Measurements from ENCODE around the gene IRF2.

IRF2 gene

GRCh38 chr4:184370711-184371389, 103.5 kb downstream of the IRF2 start:
- DNase-seq (ENCODE audit: low read depth in 1 of 2, low spot score in 1 of 2): no peak

- no peak for DNase-seq (ENCODE audit: low read depth in 1 of 2, low spot score in 1 of 2)
Observed at GRCh38 chr4:184369871-184370270, 104.5 kb downstream of the IRF2 start.

DNA sequence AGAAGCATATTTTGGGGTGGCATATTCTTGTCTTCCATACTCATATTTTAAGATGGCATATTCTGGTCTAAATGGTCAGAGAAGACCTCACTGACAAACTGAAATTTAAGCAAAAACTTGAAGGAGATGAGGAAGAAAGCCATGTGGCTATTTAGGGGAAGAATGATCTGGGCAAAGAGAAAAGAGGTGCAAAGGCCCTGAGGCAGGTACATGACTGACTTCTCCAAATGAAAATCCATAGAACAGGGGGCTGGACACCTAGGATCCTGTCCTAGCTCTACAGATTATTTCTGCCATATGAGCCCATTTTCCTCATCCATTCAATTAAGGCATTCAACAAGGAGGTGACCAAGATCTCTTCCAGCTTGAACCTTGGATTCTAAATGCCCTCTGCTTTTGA, 105.6 kb downstream of the IRF2 start:
- no peak for DNase-seq (ENCODE audit: low read depth in 1 of 2, low spot score in 1 of 2)

DNA sequence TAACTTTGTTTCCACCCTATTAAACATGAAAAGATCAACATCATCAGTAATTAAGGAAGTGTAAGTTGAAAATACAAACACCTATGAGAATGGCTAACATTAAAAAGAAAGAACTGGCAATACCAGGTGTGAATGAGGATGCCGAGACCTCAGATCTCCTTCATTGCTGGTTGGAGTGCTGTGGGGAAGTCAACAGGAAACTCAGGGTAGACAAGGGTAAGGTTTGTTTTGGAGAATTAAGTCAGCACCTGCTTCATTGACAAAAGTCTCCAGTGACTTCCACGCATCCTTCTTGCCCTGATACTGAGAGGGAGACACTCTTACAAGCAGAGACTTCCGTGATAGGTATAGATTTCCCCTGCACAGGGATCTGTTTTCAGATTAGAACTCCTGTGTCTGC, 106.1 kb downstream of the IRF2 start:
- no peak for DNase-seq (ENCODE audit: low read depth in 1 of 2, low spot score in 1 of 2)

DNA sequence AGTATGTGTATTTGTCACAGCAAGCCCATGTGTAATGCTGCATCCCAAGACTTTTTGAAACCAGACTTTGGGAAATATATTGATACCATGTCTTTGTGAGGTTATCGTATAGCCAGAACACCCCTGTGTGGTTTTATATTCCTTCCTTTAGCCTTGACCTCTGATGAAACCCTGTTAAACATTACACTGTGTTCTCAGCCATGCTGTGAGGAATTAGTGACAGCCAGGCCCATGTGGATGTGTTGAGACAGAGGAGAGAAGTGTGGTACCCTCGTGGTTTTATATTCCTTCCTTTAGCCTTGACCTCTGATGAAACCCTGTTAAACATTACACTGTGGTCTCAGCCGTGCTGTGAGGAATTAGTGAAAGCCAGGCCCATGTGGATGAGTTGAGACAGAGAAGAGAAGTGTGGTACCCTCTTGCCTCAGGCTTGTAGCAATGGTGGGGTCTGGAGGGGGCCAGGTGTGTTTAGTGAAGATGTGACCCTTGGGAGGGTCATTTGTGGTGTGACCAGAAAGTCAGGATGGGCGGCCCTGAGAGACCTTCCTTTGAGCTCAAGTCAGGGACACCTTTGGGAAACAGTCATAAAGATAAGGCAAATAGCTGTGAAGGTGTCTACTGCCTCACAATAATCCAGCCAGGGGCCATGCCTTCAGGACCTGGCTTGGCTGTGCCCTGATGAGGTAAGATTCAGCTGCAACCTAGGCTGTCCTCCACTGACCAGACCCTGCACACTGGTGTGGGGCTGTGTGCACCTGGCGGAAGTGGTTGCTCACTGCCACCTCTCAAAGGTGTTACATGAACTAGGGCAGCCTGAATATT, 110.0 kb downstream of the IRF2 start:
- DNase-seq (ENCODE audit: low read depth in 1 of 2, low spot score in 1 of 2): no peak

- no peak for DNase-seq (ENCODE audit: low read depth in 1 of 2, low spot score in 1 of 2)
Observed at GRCh38 chr4:184363258-184363657, 111.1 kb downstream of the IRF2 start.

DNA sequence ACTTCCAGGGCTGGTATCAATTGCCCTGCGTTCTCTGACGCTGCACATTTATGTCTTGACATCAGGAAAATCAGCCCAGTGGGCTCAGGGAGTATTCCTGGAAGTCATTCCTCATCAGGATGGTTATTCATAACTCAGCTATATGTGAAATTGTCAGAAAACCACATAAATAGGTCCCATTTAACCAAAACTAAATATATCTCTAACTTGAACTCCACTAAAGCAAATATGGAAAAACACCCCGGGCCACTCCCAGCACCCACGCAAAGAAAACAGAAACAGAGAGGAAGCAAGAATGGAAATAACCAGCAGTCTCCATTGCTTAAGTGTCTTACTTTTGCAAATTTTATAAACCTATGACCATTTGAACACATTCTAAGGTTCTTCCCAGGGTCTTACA, 112.0 kb downstream of the IRF2 start:
- DNase-seq (ENCODE audit: low read depth in 1 of 2, low spot score in 1 of 2): no peak

GRCh38 chr4:184361443-184361842, 112.9 kb downstream of the IRF2 start:
- DNase-seq (ENCODE audit: low read depth in 1 of 2, low spot score in 1 of 2): no peak

DNA sequence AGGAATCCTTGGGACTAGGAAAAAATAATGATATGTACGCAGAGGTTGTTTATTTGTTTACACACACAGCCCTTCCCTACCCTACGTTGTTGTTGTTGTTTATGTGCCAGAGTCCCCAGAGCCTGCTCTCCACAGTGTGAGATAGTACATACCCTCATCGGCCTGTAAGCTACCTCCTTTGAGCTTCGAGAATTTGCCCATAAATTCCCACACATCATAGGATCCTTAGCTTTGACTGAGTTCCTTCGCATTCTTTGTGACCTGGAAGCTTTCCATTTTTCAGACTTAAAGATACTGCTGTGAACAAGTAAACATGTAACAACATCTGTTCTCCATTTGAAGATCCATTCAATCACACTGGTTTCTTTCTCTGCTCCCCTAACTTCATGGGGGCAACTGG, 114.5 kb downstream of the IRF2 start:
- no peak for DNase-seq (ENCODE audit: low read depth in 1 of 2, low spot score in 1 of 2)

DNA sequence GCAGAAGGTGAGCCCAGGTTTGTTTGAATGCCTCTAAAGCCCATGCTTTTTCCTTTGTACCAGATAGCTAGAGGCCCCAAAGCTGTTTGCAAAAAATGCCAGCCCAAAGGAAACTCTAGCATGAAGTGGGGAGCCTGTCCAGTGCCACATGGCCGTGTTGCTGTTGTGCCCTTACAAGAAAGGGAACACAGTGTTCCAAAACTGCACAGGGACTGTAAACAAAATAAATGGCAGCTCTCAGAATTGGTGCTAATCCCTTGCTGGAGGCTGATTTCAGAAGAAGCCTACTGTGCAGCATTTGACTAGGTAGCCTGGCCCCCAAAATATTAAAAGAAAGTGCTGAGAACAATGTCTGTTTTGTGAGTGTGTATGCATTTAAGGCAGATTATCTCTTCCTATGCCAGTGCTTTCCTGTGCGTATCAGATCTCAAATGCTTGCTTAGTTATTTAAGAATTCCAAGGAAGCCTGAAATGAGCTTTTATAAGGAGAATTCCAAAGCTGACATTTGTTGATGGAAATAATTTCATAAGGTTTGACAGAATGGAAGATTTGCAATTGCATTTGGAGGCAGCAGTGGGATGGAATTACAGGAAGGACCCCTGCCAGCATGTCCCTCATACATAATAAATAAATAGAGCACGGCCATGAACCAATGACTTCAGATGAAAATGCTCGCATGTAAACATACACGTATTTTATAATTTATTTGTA, 115.7 kb downstream of the IRF2 start:
- DNase-seq (ENCODE audit: low read depth in 1 of 2, low spot score in 1 of 2): no peak

DNA sequence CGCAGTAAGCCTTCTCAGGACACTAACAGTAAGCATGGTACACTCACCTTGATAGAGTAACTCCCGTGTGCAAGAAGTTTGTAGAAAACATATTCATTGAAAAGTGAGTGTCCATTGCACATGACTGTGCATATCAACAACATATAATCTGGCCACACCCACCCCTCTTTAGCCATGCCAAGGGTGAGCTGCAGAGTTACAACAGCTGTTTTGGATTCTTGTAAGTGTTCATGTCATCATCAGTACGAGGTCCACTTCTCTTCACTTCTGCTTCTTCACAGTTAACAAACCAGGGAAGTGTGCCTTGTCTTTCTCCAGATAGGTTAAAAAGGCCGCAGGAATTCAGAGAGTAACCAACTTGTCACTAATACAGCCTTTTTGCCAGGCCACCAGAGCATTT, 116.6 kb downstream of the IRF2 start:
- no peak for DNase-seq (ENCODE audit: low read depth in 1 of 2, low spot score in 1 of 2)

- no peak for DNase-seq (ENCODE audit: low read depth in 1 of 2, low spot score in 1 of 2)
Observed at GRCh38 chr4:184357165-184357564, 117.2 kb downstream of the IRF2 start.

- no peak for DNase-seq (ENCODE audit: low read depth in 1 of 2, low spot score in 1 of 2)
Observed at GRCh38 chr4:184356366-184356765, 118.0 kb downstream of the IRF2 start.

GRCh38 chr4:184355857-184356256, 118.5 kb downstream of the IRF2 start:
- no peak for DNase-seq (ENCODE audit: low read depth in 1 of 2, low spot score in 1 of 2)

GRCh38 chr4:184355111-184355604, 119.2 kb downstream of the IRF2 start:
- DNase-seq (ENCODE audit: low read depth in 1 of 2, low spot score in 1 of 2): no peak

- no peak for DNase-seq (ENCODE audit: low read depth in 1 of 2, low spot score in 1 of 2)
Observed at GRCh38 chr4:184352891-184353290, 121.5 kb downstream of the IRF2 start.

- no peak for DNase-seq (ENCODE audit: low read depth in 1 of 2, low spot score in 1 of 2)
Observed at GRCh38 chr4:184351560-184352451, 122.5 kb downstream of the IRF2 start.

- no peak for DNase-seq (ENCODE audit: low read depth in 1 of 2, low spot score in 1 of 2)
Observed at GRCh38 chr4:184350964-184351363, 123.4 kb downstream of the IRF2 start.

- DNase-seq (ENCODE audit: low read depth in 1 of 2, low spot score in 1 of 2): no peak
Observed at GRCh38 chr4:184350213-184350817, 124.0 kb downstream of the IRF2 start.

DNA sequence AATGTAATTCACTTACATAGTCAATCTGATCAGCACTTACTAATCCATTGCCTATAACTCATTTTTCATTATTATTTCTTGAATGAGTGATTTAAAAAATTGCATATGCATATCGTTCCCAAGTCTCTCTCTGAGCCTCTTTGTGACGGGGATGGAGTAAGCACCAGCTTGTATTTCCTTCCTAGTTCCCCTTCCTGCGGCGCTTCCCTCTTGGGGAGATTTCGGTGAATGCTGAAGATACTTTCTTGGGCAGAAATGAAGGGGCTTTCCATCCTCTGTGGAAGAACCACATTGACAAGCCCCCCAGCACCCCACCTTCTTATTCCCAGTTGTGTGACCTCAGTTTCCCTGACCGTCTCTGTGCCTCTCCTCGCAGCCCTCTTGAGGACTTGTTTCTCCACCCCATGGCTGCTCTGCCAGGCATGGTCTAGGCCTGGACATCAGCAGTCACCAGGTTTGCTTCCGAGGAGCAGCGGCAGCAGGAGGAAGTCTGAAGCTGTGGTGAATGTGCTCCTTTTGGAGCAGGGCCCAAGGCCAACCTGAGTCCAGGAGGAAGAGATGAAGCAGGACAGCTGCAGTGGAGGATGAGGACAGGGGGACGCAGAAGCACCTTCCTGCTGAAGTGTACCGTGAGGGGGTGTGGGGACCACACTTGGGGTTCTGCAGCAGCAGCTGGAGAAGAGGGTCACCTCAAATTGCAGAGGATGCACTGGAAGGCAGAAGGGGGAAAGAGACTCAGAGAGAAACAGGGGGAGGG, 124.9 kb downstream of the IRF2 start:
- DNase-seq (ENCODE audit: low read depth in 1 of 2, low spot score in 1 of 2): no peak

All from stimulated activated CD4-positive, alpha-beta T cell treated with anti-CD3 and anti-CD28 coated beads, Interleukin-15, amount 100 ng/mL, for 1 hour (primary cell).